ENCODE results near the gene SLC35D2. TPM values are rescaled to one million over a fixed set of nuclear protein-coding genes. Genes with fewer than 3 reads are reported as not detected.

The SLC35D2 gene
- total RNA-seq, 1 experiment from 2014 or later, result 32.5 TPM

DNA sequence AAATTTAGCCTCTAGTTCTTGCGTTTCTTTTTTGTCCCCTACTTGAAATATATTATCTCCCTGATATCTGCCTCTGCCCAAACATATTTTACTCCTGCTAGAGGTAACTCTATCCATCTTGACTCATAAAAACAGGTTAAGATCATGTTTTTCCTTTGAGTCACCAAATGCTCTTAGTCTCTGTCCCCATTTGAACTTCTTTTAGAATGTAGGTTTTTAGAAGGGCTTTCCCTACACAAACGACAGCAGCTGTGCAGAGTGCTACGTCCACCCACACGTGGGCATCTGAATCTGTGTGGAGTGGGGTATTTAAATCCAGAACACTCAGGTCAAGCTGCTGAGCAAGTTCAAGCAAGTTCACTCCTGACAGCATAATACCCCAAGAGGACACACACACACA is 83.7 kb downstream of the SLC35D2 start:
- Histone ChIP-seq H3K9me2 (ENCODE audit: insufficient read depth) (no peaks in the 10 kb centered on the region), H3K36me3 (ENCODE audit: control insufficient read depth in 1 of 2, insufficient read depth in 2 of 2, low read length in 2 of 2) (no peaks in the 10 kb centered on the region), H3K4me1 (ENCODE audit: control insufficient read depth in 1 of 2, insufficient read depth in 2 of 2, low read length in 2 of 2) (peaks cover 5 to 24% of the 10 kb centered on the region in 2 experiments), H3K9me3 (ENCODE audit: control insufficient read depth in 1 of 2, insufficient read depth in 1 of 2, low read depth in 1 of 2, low read length in 2 of 2) (peaks cover 0 to 6% of the 10 kb centered on the region in 2 experiments; a peak in 1 of 4 replicates), H3K27ac (ENCODE audit: low read depth, low read length) (no peak overlapping the region), H2AFZ (ENCODE audit: low read depth, low read length, poor library complexity, severe bottlenecking) (no peak overlapping the region), H3K4me3 (replicated peaks in 1 of 2; ENCODE audit: low read depth in 1 of 2, low read length in 2 of 2) (no peak overlapping the region), H4K20me1 (ENCODE audit: insufficient read depth) (no peaks in the 10 kb centered on the region), H3K79me2 (ENCODE audit: insufficient read depth, low read length) (no peaks in the 10 kb centered on the region), H3K4me2 (ENCODE audit: low read length) (peak overlapping the region; percentile 46), H3K9ac (ENCODE audit: low read length) (no peak overlapping the region), H3K27me3 (ENCODE audit: insufficient read depth, low read length) (no peaks in the 10 kb centered on the region)
- intact Hi-C loops (cut with micrococcal nuclease), result no loop called here
- ChIA-PET RAD21 (ENCODE audit: low non-redundant PET in 1 of 2, low total read pairs in 2 of 2, uncharacterized antibody in 2 of 2, unreplicated experiment in 2 of 2) (no interaction called here), POLR2A (no interaction called here), CTCF (interaction anchor here (1.0 kb wide), 1 partner anchor 17 kb away, joined by 5 read pairs; no protein-coding TSS in a partner anchor)
- 0 out of 2 replicates have a peak, but pooled peaks have one; percentile 32 for ATAC-seq
- peak; percentile 16 for DNase-seq (ENCODE audit: low read depth, low spot score)
- BruUV-seq (replicated peaks), result no TSS peak
- TF ChIP-seq POLR2AphosphoS5 (IDR thresholded peaks at IDR 0.05; ENCODE audit: low read depth, low read length), result no peak
- TF ChIP-seq JUND (IDR thresholded peaks at IDR 0.05), result peak; percentile 25; the same call in 1 of the 2 replicates
- no peak for TF ChIP-seq REST (IDR thresholded peaks at IDR 0.05; ENCODE audit: low read depth)
- peak; percentile 53 for TF ChIP-seq FOSL1 (IDR thresholded peaks at IDR 0.05; ENCODE audit: low read depth)
- TF ChIP-seq SRF (IDR thresholded peaks at IDR 0.05; ENCODE audit: low read depth), result no peak

- intact Hi-C loops (cut with micrococcal nuclease), result no loop called here
- ChIA-PET RAD21 (ENCODE audit: low non-redundant PET in 1 of 2, low total read pairs in 2 of 2, uncharacterized antibody in 2 of 2, unreplicated experiment in 2 of 2) (no interaction called here), CTCF (interaction anchor here (0.8 kb wide), 1 partner anchor 23 kb away, joined by 3 read pairs; no protein-coding TSS in a partner anchor), POLR2A (no interaction called here)
- Histone ChIP-seq H3K79me2 (ENCODE audit: insufficient read depth, low read length) (no peaks in the 10 kb centered on the region), H3K27ac (ENCODE audit: low read depth, low read length) (no peak overlapping the region), H3K4me3 (replicated peaks in 1 of 2; ENCODE audit: low read depth in 1 of 2, low read length in 2 of 2) (no peak overlapping the region), H3K4me1 (ENCODE audit: control insufficient read depth in 1 of 2, insufficient read depth in 2 of 2, low read length in 2 of 2) (peaks cover 8 to 14% of the 10 kb centered on the region in 2 experiments; a peak in 3 of 4 replicates), H3K9me2 (ENCODE audit: insufficient read depth) (no peaks in the 10 kb centered on the region), H3K9ac (ENCODE audit: low read length) (no peak overlapping the region), H3K27me3 (ENCODE audit: insufficient read depth, low read length) (no peaks in the 10 kb centered on the region), H3K36me3 (ENCODE audit: control insufficient read depth in 1 of 2, insufficient read depth in 2 of 2, low read length in 2 of 2) (no peaks in the 10 kb centered on the region), H3K9me3 (ENCODE audit: control insufficient read depth in 1 of 2, insufficient read depth in 1 of 2, low read depth in 1 of 2, low read length in 2 of 2) (no peaks in the 10 kb centered on the region), H2AFZ (ENCODE audit: low read depth, low read length, poor library complexity, severe bottlenecking) (no peak overlapping the region), H4K20me1 (ENCODE audit: insufficient read depth) (no peaks in the 10 kb centered on the region), H3K4me2 (ENCODE audit: low read length) (no peak overlapping the region)
- BruUV-seq (replicated peaks), result no TSS peak
- no peak for ATAC-seq
- DNase-seq (ENCODE audit: low read depth, low spot score), result no peak
- TF ChIP-seq YY1 (IDR thresholded peaks at IDR 0.05; ENCODE audit: extremely low read depth, insufficient replicate concordance, low read depth, low read length) (no peak), POLR2A (IDR thresholded peaks at IDR 0.05; ENCODE audit: borderline replicate concordance, extremely low read depth, insufficient read depth, insufficient read length) (no peak), SP1 (IDR thresholded peaks at IDR 0.05; ENCODE audit: low read depth) (no peak), FOSL1 (IDR thresholded peaks at IDR 0.05; ENCODE audit: low read depth) (no peak), CEBPB (IDR thresholded peaks at IDR 0.05; ENCODE audit: low read depth) (no peak), EGR1 (IDR thresholded peaks at IDR 0.05; ENCODE audit: low read depth) (no peak), EZH2phosphoT487 (IDR thresholded peaks at IDR 0.05; ENCODE audit: borderline replicate concordance) (no peak), RAD21 (IDR thresholded peaks at IDR 0.05; ENCODE audit: low read depth) (no peak), TCF7L2 (IDR thresholded peaks at IDR 0.05; ENCODE audit: borderline replicate concordance, extremely low read depth, insufficient read depth, insufficient read length) (no peak), SIN3A (IDR thresholded peaks at IDR 0.05; ENCODE audit: low read depth) (no peak), MAX (IDR thresholded peaks at IDR 0.05) (no peak), SRF (IDR thresholded peaks at IDR 0.05; ENCODE audit: low read depth) (no peak)
- TF ChIP-seq, protein P1, sequence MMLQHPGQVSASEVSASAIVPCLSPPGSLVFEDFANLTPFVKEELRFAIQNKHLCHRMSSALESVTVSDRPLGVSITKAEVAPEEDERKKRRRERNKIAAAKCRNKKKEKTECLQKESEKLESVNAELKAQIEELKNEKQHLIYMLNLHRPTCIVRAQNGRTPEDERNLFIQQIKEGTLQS (IDR thresholded peaks at IDR 0.05), result no peak
These were observed 89.4 kb downstream of the SLC35D2 start for GRCh38 chr9:96294159-96294545.
